Fibroblast of pulmonary artery (primary cell): ENCODE results near the gene APBA1.
"Not testable (repeated sequence)": the region's sequence is repeated elsewhere in the genome, so short reads cannot be mapped to it uniquely, and the experiment has no call there.

Source experiments
- DNase-seq: peaks from one replicate; pipeline ENCODE4 v3.0.0-alpha.2; 2010; ENCODE audit warnings: low read depth
- H3K4me3 ChIP-seq: replicated peaks from 2 replicates; pipeline ENCODE4 v1.5.1; 2011; ENCODE audit warnings: low read depth, mild to moderate bottlenecking, control low read depth, low read length, moderate library complexity
- TF ChIP-seq, protein P1 (sequence below): IDR thresholded peaks from 2 replicates; pipeline ENCODE4 v1.5.1; 2011; ENCODE audit warnings: mild to moderate bottlenecking, control low read depth, low read length, inconsistent platforms; ENCODE audit errors: missing control alignments

The APBA1 gene

GRCh38 chr9:69425136-69425801 is 246.9 kb downstream of the APBA1 start:
- TF ChIP-seq, protein P1, sequence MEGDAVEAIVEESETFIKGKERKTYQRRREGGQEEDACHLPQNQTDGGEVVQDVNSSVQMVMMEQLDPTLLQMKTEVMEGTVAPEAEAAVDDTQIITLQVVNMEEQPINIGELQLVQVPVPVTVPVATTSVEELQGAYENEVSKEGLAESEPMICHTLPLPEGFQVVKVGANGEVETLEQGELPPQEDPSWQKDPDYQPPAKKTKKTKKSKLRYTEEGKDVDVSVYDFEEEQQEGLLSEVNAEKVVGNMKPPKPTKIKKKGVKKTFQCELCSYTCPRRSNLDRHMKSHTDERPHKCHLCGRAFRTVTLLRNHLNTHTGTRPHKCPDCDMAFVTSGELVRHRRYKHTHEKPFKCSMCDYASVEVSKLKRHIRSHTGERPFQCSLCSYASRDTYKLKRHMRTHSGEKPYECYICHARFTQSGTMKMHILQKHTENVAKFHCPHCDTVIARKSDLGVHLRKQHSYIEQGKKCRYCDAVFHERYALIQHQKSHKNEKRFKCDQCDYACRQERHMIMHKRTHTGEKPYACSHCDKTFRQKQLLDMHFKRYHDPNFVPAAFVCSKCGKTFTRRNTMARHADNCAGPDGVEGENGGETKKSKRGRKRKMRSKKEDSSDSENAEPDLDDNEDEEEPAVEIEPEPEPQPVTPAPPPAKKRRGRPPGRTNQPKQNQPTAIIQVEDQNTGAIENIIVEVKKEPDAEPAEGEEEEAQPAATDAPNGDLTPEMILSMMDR, result no peak
- no peak for DNase-seq
- H3K4me3 ChIP-seq, result no peak overlapping the region

DNA sequence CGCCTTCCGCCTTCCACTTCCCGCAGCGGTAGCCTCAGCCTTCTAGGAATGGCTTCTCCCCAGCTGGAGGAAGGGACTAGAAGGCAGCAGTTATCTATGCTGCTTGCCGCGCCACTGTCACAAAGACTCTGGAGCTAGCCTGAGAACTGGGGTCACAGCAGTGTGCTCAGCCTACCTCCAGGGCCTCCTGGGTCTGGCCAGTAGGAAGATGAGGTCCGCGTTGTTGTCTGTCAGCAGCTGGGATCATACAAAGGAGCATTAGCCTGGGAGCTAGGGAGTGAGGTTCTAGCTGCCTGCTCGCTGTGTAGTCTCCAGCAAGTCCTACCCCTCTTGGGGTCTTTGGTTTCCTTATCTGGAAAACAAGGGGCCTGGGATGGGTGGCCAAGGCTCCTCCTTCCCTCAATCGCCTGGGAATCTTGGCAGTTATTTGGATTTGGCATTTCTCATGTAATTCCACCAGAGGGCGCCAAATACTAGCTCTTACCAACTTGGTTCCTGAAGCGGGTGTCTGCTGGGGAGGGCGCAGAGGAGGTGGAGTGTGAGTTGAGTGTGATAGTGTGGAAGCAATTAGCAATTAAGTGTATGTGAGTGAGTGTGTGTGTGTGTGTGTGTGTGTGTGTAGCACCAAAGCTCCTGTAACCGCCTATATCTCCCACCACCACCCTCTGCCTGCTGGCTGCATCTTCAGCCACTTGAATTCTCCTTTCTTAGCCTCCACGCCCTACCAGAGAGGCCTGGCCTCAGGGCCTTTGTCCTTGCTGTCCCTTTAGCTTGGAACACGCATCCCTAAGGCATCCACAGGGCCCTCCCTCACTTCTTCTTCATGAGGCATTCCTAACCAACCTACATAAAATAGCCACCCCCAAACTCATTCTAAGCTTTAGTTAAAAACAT is 250.0 kb downstream of the APBA1 start:
- TF ChIP-seq, protein P1, result peak; percentile 65
- H3K4me3 ChIP-seq, result no peak overlapping the region
- peak; percentile 70 for DNase-seq

GRCh38 chr9:69420611-69421270 is 251.4 kb downstream of the APBA1 start:
- no peak for DNase-seq
- H3K4me3 ChIP-seq, result no peak overlapping the region
- TF ChIP-seq, protein P1, result no peak

GRCh38 chr9:69412741-69413150 is 259.4 kb downstream of the APBA1 start:
- DNase-seq, result peak; percentile 77
- TF ChIP-seq, protein P1, result peak; percentile 82
- peak overlapping the region; percentile 21 for H3K4me3 ChIP-seq

- DNase-seq, result no peak
- TF ChIP-seq, protein P1, result no peak
- no peak overlapping the region for H3K4me3 ChIP-seq
Measured at GRCh38 chr9:69411931-69412740, 260.0 kb downstream of the APBA1 start.

- no peak for DNase-seq
- no peak overlapping the region for H3K4me3 ChIP-seq
- TF ChIP-seq, protein P1, result no peak
Measured at GRCh38 chr9:69411246-69411645, 260.9 kb downstream of the APBA1 start.

DNA sequence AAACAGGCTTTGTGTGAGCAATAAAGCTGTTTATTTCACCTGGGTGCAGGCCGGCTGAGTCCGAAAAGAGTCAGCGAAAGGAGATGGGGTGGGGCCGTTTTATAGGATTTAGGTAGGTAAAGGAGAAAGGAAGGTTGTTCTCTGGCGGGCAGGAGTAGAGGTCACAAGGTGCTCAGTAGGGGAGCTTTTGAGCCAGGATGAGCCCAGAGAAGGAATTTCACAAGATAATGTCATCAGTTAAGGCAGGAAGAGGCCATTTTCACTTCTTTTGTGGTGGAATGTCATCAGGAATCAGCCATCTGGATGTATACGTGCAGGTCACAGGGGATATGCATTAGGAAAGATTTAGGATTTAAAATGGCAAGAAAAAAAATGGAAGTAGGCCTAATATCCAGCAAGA is 262.2 kb downstream of the APBA1 start:
- DNase-seq, H3K4me3 ChIP-seq: not testable (repeated sequence)
